A549 (cell line): ENCODE results near the gene PDX1.

Experiments used
- JUN ChIP-seq, 2 experiments: fragments of >200 bp; sonication (Bioruptor Twin); formaldehyde crosslinking; IDR thresholded peaks; 2 replicates in 1 of 2; 3 replicates in 1 of 2; pipeline ENCODE4 v1.6.1; 2016 to 2017
- MYC ChIP-seq: IDR thresholded peaks from 2 replicates; pipeline ENCODE4 v1.6.1; 2012; ENCODE audit warnings: mild to moderate bottlenecking, inconsistent platforms, low read length, improper control_type of control experiment, borderline replicate concordance
- POLR2A ChIP-seq: IDR thresholded peaks from 2 replicates; pipeline ENCODE4 v1.6.1; 2012; ENCODE audit warnings: mild to moderate bottlenecking, low read length
- RNF2 ChIP-seq: fragments of 200-600 bp; sonication (generic); IDR thresholded peaks from 2 replicates; pipeline ENCODE4 v1.6.1; 2016; ENCODE audit warnings: low read depth, mild to moderate bottlenecking, antibody characterized with exemption, moderate library complexity, borderline replicate concordance
- SREBF2 ChIP-seq: fragments of 450-650 bp; IDR thresholded peaks from 2 replicates; pipeline ENCODE4 v1.6.1; 2014; ENCODE audit warnings: mild to moderate bottlenecking, moderate library complexity
- ZFP36 ChIP-seq: fragments of 450-650 bp; IDR thresholded peaks from 2 replicates; pipeline ENCODE4 v1.6.1; 2014; ENCODE audit warnings: borderline replicate concordance; ENCODE audit not compliant: partially characterized antibody
- TF ChIP-seq, protein P1 (sequence below): fragments of 200-600 bp; sonication (generic); IDR thresholded peaks from 2 replicates; pipeline ENCODE4 v1.6.1; 2016; ENCODE audit warnings: antibody characterized with exemption, mild to moderate bottlenecking, moderate library complexity
- TF ChIP-seq, protein P2 (sequence below): fragments of >200 bp; sonication (Bioruptor Twin); formaldehyde crosslinking; IDR thresholded peaks from 3 replicates; pipeline ENCODE4 v1.5.1; 2016
- TF ChIP-seq, protein P3 (sequence below): IDR thresholded peaks from 2 replicates; pipeline ENCODE4 v1.6.1; 2012

DNA sequence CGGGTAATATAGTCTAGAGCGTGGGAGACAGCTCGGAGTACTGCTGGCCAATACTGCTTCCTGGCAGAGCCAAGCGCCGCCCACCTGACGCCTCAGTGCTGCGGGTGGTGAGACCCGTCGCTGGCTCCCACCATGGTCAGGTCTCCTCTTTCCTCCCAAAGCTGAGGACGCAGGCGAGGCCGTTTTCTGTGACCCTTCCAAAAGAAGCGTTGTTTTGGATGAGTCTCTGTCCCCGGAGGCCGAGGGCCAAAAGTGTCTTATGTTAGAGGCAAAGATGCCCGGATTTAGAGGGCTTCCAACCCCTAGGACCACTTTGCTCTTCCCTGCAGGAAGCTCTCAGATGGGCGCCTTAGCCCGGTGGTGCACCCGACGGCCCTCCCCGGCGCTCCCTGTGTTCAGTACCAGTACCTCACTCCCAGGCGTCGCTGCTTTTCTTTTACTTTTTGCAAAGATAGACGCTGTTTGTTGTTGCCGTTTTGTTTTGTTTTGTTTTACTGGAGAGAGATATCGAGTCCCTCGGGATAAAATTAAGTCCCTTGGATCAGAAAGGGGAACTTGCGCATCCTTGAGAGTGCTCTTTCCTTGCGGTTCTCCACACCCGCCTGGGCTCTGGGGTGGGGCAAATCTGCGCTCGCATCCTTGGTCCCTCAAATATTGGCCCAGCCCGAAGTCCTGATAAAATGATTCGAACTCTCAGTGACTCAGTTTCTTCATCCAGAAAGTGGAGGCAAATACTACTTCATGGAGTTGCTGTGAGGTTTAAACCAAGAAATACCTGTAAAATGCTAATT is 7.0 kb downstream of the PDX1 start:
- TF ChIP-seq, protein P1, sequence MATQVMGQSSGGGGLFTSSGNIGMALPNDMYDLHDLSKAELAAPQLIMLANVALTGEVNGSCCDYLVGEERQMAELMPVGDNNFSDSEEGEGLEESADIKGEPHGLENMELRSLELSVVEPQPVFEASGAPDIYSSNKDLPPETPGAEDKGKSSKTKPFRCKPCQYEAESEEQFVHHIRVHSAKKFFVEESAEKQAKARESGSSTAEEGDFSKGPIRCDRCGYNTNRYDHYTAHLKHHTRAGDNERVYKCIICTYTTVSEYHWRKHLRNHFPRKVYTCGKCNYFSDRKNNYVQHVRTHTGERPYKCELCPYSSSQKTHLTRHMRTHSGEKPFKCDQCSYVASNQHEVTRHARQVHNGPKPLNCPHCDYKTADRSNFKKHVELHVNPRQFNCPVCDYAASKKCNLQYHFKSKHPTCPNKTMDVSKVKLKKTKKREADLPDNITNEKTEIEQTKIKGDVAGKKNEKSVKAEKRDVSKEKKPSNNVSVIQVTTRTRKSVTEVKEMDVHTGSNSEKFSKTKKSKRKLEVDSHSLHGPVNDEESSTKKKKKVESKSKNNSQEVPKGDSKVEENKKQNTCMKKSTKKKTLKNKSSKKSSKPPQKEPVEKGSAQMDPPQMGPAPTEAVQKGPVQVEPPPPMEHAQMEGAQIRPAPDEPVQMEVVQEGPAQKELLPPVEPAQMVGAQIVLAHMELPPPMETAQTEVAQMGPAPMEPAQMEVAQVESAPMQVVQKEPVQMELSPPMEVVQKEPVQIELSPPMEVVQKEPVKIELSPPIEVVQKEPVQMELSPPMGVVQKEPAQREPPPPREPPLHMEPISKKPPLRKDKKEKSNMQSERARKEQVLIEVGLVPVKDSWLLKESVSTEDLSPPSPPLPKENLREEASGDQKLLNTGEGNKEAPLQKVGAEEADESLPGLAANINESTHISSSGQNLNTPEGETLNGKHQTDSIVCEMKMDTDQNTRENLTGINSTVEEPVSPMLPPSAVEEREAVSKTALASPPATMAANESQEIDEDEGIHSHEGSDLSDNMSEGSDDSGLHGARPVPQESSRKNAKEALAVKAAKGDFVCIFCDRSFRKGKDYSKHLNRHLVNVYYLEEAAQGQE: no peak
- TF ChIP-seq, protein P2, sequence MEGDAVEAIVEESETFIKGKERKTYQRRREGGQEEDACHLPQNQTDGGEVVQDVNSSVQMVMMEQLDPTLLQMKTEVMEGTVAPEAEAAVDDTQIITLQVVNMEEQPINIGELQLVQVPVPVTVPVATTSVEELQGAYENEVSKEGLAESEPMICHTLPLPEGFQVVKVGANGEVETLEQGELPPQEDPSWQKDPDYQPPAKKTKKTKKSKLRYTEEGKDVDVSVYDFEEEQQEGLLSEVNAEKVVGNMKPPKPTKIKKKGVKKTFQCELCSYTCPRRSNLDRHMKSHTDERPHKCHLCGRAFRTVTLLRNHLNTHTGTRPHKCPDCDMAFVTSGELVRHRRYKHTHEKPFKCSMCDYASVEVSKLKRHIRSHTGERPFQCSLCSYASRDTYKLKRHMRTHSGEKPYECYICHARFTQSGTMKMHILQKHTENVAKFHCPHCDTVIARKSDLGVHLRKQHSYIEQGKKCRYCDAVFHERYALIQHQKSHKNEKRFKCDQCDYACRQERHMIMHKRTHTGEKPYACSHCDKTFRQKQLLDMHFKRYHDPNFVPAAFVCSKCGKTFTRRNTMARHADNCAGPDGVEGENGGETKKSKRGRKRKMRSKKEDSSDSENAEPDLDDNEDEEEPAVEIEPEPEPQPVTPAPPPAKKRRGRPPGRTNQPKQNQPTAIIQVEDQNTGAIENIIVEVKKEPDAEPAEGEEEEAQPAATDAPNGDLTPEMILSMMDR: no peak
- TF ChIP-seq SREBF2: no peak
- no peak for TF ChIP-seq POLR2A
- TF ChIP-seq RNF2: no peak
- TF ChIP-seq JUN (IDR thresholded peaks at IDR 0.05): no peak
- TF ChIP-seq ZFP36: no peak
- TF ChIP-seq, protein P3, sequence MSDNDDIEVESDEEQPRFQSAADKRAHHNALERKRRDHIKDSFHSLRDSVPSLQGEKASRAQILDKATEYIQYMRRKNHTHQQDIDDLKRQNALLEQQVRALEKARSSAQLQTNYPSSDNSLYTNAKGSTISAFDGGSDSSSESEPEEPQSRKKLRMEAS: no peak
- no peak for TF ChIP-seq MYC
